Measurements from ENCODE around the gene ZSCAN23.

ZSCAN23 gene

GRCh38 chr6:28486988-28487742 is 43.9 kb upstream of the ZSCAN23 start:
- H3K36me3 Mint-ChIP-seq (ENCODE audit: low read depth): peaks cover 5% of the 10 kb centered on the region
- H3K4me3 Mint-ChIP-seq: no peak overlapping the region
- no peak for TF ChIP-seq CTCF (IDR thresholded peaks at IDR 0.05)
- peaks cover 44% of the 10 kb centered on the region for H3K27me3 Mint-ChIP-seq (ENCODE audit: low read depth, poor library complexity)
- H3K4me1 Mint-ChIP-seq: peaks cover 25% of the 10 kb centered on the region
- H3K27ac Mint-ChIP-seq: no peak overlapping the region
- DNase-seq: no peak
- peaks cover 3% of the 10 kb centered on the region for H3K9me3 Mint-ChIP-seq

- Mint-ChIP-seq H3K27ac (peak overlapping the region; percentile 60), H3K4me3 (no peak overlapping the region), H3K27me3 (ENCODE audit: low read depth, poor library complexity) (peaks cover 49% of the 10 kb centered on the region), H3K4me1 (peaks cover 19% of the 10 kb centered on the region), H3K36me3 (ENCODE audit: low read depth) (peaks cover 5% of the 10 kb centered on the region), H3K9me3 (peaks cover 3% of the 10 kb centered on the region)
- no peak for DNase-seq
- no peak for TF ChIP-seq CTCF (IDR thresholded peaks at IDR 0.05)
These were observed 43.2 kb upstream of the ZSCAN23 start for GRCh38 chr6:28486533-28486932.

- Mint-ChIP-seq H3K4me3 (no peak overlapping the region), H3K4me1 (peaks cover 11% of the 10 kb centered on the region), H3K27ac (no peak overlapping the region), H3K27me3 (ENCODE audit: low read depth, poor library complexity) (peaks cover 60% of the 10 kb centered on the region), H3K9me3 (peaks cover 3% of the 10 kb centered on the region), H3K36me3 (ENCODE audit: low read depth) (peaks cover 5% of the 10 kb centered on the region)
- no peak for TF ChIP-seq CTCF (IDR thresholded peaks at IDR 0.05)
- DNase-seq: no peak
These were observed 42.2 kb upstream of the ZSCAN23 start for GRCh38 chr6:28485482-28485881.

GRCh38 chr6:28480253-28480932 is 37.1 kb upstream of the ZSCAN23 start:
- H3K36me3 Mint-ChIP-seq (ENCODE audit: low read depth): peaks cover 4% of the 10 kb centered on the region
- no peak for DNase-seq
- TF ChIP-seq CTCF (IDR thresholded peaks at IDR 0.05): no peak
- H3K4me3 Mint-ChIP-seq: no peak overlapping the region
- peaks cover 4% of the 10 kb centered on the region for H3K4me1 Mint-ChIP-seq
- peaks cover 87% of the 10 kb centered on the region for H3K27me3 Mint-ChIP-seq (ENCODE audit: low read depth, poor library complexity)
- no peak overlapping the region for H3K27ac Mint-ChIP-seq
- peaks cover 15% of the 10 kb centered on the region for H3K9me3 Mint-ChIP-seq

GRCh38 chr6:28478518-28478917 is 35.2 kb upstream of the ZSCAN23 start:
- no peak overlapping the region for H3K27ac Mint-ChIP-seq
- H3K9me3 Mint-ChIP-seq: peaks cover 15% of the 10 kb centered on the region
- H3K27me3 Mint-ChIP-seq (ENCODE audit: low read depth, poor library complexity): peaks cover 80% of the 10 kb centered on the region
- no peak overlapping the region for H3K4me3 Mint-ChIP-seq
- H3K36me3 Mint-ChIP-seq (ENCODE audit: low read depth): no peaks in the 10 kb centered on the region
- peaks cover 4% of the 10 kb centered on the region for H3K4me1 Mint-ChIP-seq
- no peak for TF ChIP-seq CTCF (IDR thresholded peaks at IDR 0.05)
- no peak for DNase-seq
